HG02981 (cell line): Measurements from ENCODE around the gene LEKR1.
"Not testable (repeated sequence)": the region's sequence is repeated elsewhere in the genome, so short reads cannot be mapped to it uniquely, and the experiment has no call there.

ENCODE experiments used
- ATAC-seq: cut with Tn5 transposase; IDR thresholded peaks from one replicate; pipeline ENCODE4 v1.9.1; 2021; ENCODE audit warnings: mild to moderate bottlenecking, moderate library complexity; ENCODE audit not compliant: unreplicated experiment

The LEKR1 gene

GRCh38 chr3:156897851-156898250 is 71.7 kb downstream of the LEKR1 start:
- ATAC-seq, result not testable (repeated sequence)

GRCh38 chr3:156898296-156898880 is 72.2 kb downstream of the LEKR1 start:
- ATAC-seq, result no peak

DNA sequence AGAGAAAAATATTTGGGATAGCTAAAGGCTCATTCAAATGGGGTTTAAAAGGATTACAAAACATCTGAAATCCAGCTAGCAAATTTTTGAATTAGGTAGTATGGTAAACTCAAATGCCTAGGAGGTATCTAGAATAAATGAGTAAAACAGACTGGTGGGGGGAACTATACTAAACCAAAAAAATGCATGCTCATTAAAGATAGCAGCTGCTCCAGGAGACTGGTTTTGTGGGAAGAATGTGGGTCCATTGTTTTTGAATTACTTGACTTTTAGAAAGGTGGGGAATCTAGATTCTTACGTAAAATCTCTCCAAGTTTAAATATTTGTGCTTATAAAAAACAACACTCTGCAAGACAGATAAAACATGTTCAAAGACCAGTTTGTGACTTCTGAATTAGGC is 73.8 kb downstream of the LEKR1 start:
- ATAC-seq, result no peak

GRCh38 chr3:156902916-156903315 is 76.8 kb downstream of the LEKR1 start:
- ATAC-seq, result no peak

DNA sequence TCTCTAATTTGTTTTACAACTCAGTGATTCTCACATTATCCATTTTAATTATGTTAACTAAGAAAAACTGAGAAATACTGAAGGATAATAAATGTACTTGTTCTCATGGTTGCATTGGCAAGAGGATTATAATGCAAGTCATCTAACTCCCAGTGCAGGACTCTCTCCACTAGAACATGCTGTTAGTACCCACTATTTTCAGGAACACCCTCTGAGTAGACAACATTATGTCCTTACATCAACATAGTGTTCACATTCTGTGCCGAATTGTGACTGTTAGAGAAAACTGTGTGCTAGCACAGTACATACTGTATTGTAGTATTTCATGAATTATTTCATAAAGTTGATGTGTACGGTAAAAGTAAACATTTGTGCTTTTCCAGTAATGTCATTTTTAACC is 80.1 kb downstream of the LEKR1 start:
- no peak for ATAC-seq

- no peak for ATAC-seq
These were observed 82.2 kb downstream of the LEKR1 start for GRCh38 chr3:156908398-156908797.

GRCh38 chr3:156910022-156910421 is 83.9 kb downstream of the LEKR1 start:
- no peak for ATAC-seq

DNA sequence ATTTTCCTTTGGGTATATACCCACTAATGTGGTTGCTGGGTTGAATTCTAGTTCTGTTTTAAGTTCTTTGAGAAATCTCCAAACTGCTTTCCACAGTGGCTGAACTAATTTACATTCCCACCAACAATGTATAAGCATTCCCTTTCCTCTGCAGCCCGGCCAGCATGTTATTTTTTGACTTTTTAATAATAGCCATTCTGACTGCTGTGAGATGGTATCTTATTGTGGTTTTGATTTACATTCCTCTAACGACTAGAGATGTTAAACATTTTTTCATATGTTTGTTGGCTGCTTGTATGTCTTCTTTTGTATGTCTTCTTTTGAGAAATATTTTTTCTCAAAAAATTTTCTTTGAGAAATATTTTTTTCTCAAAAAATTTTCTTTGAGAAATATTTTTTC is 84.7 kb downstream of the LEKR1 start:
- ATAC-seq, result not testable (repeated sequence)

DNA sequence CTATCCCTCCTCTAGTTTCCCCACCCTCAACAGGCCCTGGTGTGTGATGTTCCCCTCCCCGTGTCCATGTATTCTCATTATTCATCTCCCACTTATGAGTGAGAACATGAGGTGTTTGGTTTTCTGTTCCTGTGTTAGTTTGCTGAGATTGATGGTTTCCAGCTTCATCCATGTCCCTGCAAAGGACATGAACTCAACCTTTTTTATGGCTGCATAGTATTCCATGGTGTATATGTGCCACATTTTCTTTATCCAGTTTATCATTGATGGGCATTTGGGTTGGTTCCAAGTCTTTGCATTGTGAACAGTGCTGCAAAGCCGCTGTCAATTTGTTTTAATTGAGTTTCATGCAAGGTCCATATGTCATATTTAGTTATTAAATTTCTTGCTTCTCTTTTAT is 88.1 kb downstream of the LEKR1 start:
- not testable (repeated sequence) for ATAC-seq

- ATAC-seq, result no peak
These were observed 89.2 kb downstream of the LEKR1 start for GRCh38 chr3:156915372-156915771.

- no peak for ATAC-seq
These were observed 92.6 kb downstream of the LEKR1 start for GRCh38 chr3:156918746-156919145.

GRCh38 chr3:156919818-156920217 is 93.7 kb downstream of the LEKR1 start:
- ATAC-seq, result no peak

DNA sequence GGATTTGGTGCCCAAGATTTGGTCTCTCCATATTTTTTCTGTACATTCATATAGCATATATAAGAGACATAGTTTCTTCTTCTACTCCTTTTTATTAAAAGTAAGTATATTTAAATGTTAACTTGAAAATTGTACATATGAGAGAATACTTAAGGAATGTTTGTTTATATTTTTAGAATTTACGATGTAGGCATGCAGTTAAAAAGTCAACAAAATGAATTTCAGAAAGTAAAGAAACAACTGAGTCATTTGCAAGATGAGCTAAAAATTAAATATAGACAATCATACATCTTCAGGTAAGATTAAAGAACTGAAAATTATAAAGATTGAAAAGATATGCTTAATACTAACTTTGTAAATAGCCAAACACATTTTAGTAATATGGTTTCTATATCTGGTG is 94.2 kb downstream of the LEKR1 start:
- no peak for ATAC-seq

DNA sequence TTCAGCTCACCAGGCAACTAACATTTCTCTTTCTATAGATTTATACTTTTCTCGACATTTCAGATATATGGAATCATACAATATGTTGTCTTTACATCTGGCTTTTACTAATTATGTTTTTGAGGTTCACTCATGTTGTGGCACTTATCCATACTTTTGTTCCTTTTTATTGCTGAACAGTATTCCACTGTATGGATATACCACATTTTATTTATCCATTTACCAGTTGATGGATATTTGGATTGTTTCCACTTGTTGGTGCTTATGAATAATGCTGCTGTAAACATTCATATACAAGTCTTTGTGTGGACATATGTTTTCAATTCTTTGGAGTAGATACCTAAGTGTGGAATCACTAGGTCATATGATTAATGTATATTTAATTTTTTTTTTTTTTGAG is 97.2 kb downstream of the LEKR1 start:
- no peak for ATAC-seq

DNA sequence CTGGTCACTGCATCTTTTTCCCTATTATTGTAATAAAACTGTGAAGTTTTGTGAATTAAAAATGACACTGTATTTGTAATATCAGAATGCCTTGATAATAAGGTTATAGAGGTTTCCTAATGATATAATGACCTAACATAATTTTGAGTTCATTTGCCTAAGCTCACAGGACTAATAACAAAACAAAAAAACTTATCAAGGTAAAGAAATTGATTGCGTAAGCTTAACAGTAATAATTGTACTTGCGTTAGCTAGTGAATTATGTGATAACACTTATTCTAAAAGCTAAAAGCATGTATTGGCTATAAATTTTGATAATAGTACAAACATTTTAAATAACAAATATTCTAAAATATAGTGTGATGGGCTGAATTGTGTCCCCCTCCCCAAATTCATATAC is 112.6 kb downstream of the LEKR1 start:
- ATAC-seq, result no peak

- no peak for ATAC-seq
These were observed 113.2 kb downstream of the LEKR1 start for GRCh38 chr3:156939315-156939714.

DNA sequence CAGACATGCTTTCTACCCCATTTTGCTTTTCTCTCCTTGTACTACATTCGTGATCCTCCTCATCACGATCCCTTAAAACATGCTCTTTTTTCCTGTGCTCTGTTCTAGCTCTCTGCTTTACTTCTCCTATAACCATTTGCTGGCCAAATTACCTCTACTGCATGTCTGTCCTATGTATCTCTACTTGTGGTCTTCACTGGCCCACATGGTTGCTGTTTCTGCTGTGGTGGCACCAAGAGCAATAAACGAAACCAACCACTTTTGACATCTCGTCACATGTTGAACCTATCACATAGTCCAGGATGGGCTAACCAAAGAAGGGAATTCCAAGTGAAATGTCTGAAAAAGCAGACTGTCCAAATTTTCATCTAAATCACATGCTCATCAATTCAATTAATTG is 115.2 kb downstream of the LEKR1 start:
- ATAC-seq, result no peak

- ATAC-seq, result no peak
These were observed 122.5 kb downstream of the LEKR1 start for GRCh38 chr3:156948402-156949210.

- no peak for ATAC-seq
These were observed 125.9 kb downstream of the LEKR1 start for GRCh38 chr3:156952011-156952410.

DNA sequence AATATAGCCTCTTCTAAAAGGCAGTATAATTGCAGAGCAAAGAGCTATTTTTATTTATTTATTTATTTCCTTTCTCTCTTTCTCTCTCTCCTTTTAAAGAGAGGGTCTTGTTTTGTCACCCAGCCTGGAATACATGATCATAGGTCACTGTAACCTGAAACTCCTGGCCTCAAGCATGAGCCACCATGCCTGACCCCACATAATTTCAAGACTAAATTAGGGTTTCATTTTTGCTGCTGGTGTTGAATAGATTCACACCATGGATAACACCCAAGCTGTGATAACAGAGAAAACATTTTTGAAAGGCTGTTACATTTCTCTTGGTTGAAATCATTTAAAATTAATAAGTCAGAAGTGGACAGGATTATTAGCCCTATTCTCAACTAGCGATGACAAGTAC is 131.6 kb downstream of the LEKR1 start:
- no peak for ATAC-seq

DNA sequence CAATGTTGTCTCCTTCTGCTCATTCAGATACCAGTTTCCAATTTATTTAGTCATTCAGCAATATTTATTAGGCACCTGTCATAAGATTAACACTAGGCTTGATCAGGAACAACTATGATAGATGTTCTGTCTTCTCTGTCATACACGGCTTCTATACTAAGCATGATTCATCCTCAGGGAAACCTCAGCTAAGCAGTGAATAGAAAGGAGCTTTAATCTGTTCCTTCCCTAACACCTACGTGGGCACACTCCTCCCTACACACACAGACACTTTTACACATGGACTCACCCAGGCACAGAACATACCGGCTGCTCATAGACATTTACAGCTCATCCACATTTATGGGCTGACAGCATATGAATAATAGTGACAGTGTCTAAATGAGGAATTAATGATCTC is 136.9 kb downstream of the LEKR1 start:
- ATAC-seq, result no peak

GRCh38 chr3:156964577-156964976 is 138.4 kb downstream of the LEKR1 start:
- ATAC-seq, result no peak

- not testable (repeated sequence) for ATAC-seq
These were observed 140.2 kb downstream of the LEKR1 start for GRCh38 chr3:156966349-156966748.
